ENCODE data around the gene SLC6A18. TPM values are rescaled to one million over a fixed set of nuclear protein-coding genes. Genes with fewer than 3 reads are reported as not detected.
A peak's percentile ranks its signal among the peaks of the same experiment; 100 is the strongest.

SLC6A18 gene
- total and polyA plus RNA-seq, 9 of the 15 experiments (the other 6 are each of a cell fraction or from before 2014, with no cell fraction given), result not detected

DNA sequence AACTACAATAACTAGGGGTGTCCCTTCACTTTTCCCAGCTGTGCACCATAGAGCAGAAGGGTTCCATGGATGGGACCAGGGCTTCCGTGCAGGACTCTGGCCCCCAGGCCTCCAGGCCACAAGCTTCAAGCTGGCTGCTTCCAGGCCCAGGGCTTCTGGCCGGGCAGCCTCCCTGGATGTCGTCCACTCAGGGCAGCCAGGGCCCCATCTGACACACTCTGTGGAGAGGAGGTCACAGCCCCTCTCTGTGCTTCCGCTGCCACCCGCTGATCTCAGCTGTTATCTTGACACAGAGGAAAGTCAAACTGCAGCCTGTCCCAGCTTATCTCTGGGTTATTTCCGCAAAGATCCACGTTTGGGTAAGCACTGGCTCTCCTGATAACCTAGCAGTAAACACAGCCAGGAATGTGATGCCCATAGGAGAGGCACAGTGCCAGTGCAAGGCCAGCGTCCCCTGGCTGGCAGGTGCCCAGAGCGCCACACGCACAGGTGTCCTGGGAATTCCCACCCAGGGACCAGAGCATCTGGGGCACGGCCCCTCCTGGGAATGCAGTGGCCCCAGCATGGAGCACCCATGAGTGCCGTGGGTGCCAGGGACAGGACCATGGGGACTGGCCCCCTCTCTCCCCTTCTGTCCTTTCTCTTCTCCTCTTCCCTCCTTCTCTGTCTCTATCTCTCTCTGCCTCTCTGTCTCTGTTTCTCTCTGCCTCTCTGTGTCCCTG lies 39.4 kb upstream of the SLC6A18 start (continued):
- TF ChIP-seq ARID1B (IDR thresholded peaks at IDR 0.05) (peak; percentile 99), ZNF146 (CRISPR knock-in tag; IDR thresholded peaks at IDR 0.05; ENCODE audit: unreplicated experiment) (no peak), ADNP (tag; IDR thresholded peaks at IDR 0.05) (no peak), HMGN3 (IDR thresholded peaks at IDR 0.05; ENCODE audit: borderline replicate concordance, extremely low read depth, insufficient read length, low read depth, low read length) (peak; percentile 95), ZNF77 (CRISPR knock-in tag; IDR thresholded peaks at IDR 0.05) (no peak), KHSRP (IDR thresholded peaks at IDR 0.05) (no peak), MEF2A (IDR thresholded peaks at IDR 0.05; ENCODE audit: control insufficient read depth, low read depth, low read length) (no peak), FOXA1 (IDR thresholded peaks at IDR 0.05; ENCODE audit: borderline replicate concordance) (no peak), WHSC1 (IDR thresholded peaks at IDR 0.05; ENCODE audit: low read length) (no peak), PREB (CRISPR knock-in tag; IDR thresholded peaks at IDR 0.05) (no peak), ZNF165 (CRISPR knock-in tag; IDR thresholded peaks at IDR 0.05; ENCODE audit: borderline replicate concordance) (peak; percentile 78; the same call in 1 of the 2 replicates), RBM17 (IDR thresholded peaks at IDR 0.05; ENCODE audit: borderline replicate concordance, low read depth, low read length) (no peak), MTF1 (CRISPR knock-in tag; IDR thresholded peaks at IDR 0.05; ENCODE audit: borderline replicate concordance) (no peak), ZNF217 (CRISPR knock-in tag; IDR thresholded peaks at IDR 0.05) (no peak), RHOXF2B (CRISPR knock-in tag; conservative IDR thresholded peaks at IDR 0.05) (no peak), MAFF (IDR thresholded peaks at IDR 0.05; ENCODE audit: low read length) (no peak), NCOR1 (IDR thresholded peaks at IDR 0.05) (peak; percentile 97), FOSL1 (tag; conservative IDR thresholded peaks at IDR 0.05) (peak; percentile 70), RBM22 (IDR thresholded peaks at IDR 0.05; ENCODE audit: low read depth, low read length, poor library complexity, severe bottlenecking) (no peak), IFI16 (CRISPR knock-in tag; IDR thresholded peaks at IDR 0.05) (no peak), KLF13 (tag; IDR thresholded peaks at IDR 0.05; ENCODE audit: borderline replicate concordance, low read depth) (peak; percentile 62; the same call in 1 of the 2 replicates), KDM2B (CRISPR knock-in tag; IDR thresholded peaks at IDR 0.05) (no peak), ZNF12 (CRISPR knock-in tag; IDR thresholded peaks at IDR 0.05) (no peak), L3MBTL2 (IDR thresholded peaks at IDR 0.05) (peak; percentile 70; the same call in 1 of the 2 replicates), ZNF75A (CRISPR knock-in tag; IDR thresholded peaks at IDR 0.05) (no peak)
- TF ChIP-seq, protein P1, sequence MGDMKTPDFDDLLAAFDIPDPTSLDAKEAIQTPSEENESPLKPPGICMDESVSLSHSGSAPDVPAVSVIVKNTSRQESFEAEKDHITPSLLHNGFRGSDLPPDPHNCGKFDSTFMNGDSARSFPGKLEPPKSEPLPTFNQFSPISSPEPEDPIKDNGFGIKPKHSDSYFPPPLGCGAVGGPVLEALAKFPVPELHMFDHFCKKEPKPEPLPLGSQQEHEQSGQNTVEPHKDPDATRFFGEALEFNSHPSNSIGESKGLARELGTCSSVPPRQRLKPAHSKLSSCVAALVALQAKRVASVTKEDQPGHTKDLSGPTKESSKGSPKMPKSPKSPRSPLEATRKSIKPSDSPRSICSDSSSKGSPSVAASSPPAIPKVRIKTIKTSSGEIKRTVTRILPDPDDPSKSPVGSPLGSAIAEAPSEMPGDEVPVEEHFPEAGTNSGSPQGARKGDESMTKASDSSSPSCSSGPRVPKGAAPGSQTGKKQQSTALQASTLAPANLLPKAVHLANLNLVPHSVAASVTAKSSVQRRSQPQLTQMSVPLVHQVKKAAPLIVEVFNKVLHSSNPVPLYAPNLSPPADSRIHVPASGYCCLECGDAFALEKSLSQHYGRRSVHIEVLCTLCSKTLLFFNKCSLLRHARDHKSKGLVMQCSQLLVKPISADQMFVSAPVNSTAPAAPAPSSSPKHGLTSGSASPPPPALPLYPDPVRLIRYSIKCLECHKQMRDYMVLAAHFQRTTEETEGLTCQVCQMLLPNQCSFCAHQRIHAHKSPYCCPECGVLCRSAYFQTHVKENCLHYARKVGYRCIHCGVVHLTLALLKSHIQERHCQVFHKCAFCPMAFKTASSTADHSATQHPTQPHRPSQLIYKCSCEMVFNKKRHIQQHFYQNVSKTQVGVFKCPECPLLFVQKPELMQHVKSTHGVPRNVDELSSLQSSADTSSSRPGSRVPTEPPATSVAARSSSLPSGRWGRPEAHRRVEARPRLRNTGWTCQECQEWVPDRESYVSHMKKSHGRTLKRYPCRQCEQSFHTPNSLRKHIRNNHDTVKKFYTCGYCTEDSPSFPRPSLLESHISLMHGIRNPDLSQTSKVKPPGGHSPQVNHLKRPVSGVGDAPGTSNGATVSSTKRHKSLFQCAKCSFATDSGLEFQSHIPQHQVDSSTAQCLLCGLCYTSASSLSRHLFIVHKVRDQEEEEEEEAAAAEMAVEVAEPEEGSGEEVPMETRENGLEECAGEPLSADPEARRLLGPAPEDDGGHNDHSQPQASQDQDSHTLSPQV (IDR thresholded peaks at IDR 0.05), result peak; percentile 86

Data from K562 (cell line).